GM19025 (cell line): Measurements from ENCODE around the gene FKBP10.
"Not testable (repeated sequence)": the region's sequence is repeated elsewhere in the genome, so short reads cannot be mapped to it uniquely, and the experiment has no call there.

Experiments
- ATAC-seq: cut with Tn5 transposase; IDR thresholded peaks from one replicate; pipeline ENCODE4 v1.9.1; 2021; ENCODE audit warnings: mild to moderate bottlenecking, low read depth, moderate library complexity; ENCODE audit not compliant: unreplicated experiment

Gene FKBP10

DNA sequence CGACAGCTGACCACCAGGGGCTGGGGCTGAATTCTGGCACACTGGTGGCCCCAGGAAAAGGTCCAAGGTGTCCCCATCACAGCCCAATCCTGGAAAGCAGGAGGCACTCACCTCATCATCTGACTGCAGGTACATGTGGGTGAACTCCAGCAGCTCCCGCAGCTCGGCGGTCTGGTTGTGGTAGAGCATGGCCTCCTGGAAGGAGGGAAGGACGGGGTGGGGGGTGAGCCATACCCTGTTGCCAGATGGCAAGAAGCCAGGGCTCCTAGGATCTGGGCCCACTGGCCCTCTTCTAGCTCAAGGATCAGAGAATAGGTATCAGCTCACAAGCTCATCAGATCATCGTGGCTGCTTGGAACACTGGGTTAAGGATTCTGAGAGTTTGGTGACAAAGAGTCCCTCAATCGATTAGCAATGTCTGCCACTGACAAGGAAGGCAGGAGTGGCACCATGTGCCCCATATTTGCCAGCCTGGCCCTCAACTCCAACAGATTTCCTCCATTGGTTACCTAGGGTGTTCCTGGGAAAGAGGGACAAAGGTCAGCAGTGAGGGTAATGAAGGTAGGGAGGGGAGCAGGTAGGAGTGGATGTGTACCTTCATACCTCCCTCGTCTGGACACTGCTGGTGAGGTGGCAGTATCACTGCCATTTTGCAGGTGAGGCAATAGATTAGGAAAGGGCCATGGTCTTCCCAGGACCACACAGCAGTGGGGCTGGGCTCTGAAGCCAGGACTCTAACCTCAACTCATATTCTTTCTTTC lies 5.9 kb upstream of the FKBP10 start:
- no peak for ATAC-seq

GRCh38 chr17:41810659-41811548 lies 1.9 kb upstream of the FKBP10 start:
- no peak for ATAC-seq

- ATAC-seq, result no peak
Measured at GRCh38 chr17:41811549-41812380, 1.0 kb upstream of the FKBP10 start, which contains the start of gene P3H4. TSS of gene P3H4 (minus strand) at chr17:41811949. CDS start at chr17:41811915, 34 bp downstream.

DNA sequence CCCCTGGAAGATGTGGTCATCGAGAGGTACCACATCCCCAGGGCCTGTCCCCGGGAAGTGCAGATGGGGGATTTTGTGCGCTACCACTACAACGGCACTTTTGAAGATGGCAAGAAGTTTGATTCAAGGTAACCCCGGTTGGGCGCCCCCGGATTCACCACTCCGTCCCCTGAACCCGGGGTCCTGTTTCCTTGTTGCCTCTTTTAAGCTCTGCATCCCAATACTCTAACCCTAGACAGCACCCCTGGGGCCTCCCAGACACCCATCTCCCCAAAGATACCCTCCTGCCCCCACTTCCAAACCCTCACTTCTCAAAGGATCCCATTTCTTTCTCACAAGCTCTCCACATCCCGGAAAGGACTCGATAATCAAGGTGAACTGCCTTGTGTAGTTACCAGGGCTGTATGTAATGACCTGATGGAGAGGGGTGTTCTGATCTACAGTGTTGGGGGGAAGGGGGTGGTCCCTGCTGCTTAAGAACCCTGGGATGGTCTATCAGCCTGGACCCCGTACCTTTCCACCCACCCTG lies 412 bp downstream of the FKBP10 start:
- ATAC-seq, result no peak

- ATAC-seq, result no peak
Measured at GRCh38 chr17:41813699-41814124, 908 bp downstream of the FKBP10 start.

DNA sequence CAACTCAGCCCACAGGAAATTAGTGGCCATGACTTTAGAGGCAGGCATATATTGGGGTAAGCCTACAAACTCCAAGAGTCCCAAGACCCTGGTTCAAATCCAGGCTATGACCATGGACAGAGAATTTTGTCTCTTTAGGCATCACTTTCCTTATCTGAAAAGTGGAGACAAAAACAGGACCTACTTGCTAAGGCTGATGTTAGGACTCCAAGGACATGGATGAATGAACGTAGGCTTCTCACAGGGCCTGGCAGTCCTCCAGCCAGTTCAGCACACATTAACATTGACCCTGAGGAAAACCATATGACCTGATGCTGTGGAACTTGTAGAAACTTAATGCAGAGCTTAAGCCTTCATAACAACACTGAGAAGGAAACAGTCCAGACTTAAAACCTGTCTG lies 1.4 kb downstream of the FKBP10 start:
- ATAC-seq, result no peak

GRCh38 chr17:41816637-41817320 lies 4.0 kb downstream of the FKBP10 start:
- ATAC-seq, result no peak

GRCh38 chr17:41818024-41818423 lies 5.2 kb downstream of the FKBP10 start:
- no peak for ATAC-seq

- no peak for ATAC-seq
Measured at GRCh38 chr17:41821776-41822175, 9.0 kb downstream of the FKBP10 start.

- ATAC-seq, result no peak
Measured at GRCh38 chr17:41822216-41823140, 9.7 kb downstream of the FKBP10 start.

GRCh38 chr17:41823141-41823524 lies 10.3 kb downstream of the FKBP10 start:
- no peak for ATAC-seq

DNA sequence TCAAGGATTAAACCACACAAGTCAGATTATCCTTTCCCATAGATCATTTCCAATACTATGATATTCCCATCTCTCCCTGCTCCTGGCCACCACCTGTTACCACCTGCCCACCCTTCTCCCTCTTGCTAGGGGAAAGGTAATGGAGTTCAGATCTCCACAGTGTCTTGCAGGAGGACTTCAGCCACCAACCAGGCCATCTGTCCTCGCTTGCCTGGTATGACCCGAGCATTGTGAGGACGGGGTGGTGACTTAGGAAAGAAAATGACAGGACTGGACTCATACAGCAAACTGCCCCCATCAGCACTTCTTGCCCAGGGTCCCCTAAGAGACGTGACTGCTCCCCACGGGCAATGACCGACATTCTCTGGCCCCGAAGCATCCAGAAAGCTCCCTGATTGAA lies 10.8 kb downstream of the FKBP10 start:
- no peak for ATAC-seq

DNA sequence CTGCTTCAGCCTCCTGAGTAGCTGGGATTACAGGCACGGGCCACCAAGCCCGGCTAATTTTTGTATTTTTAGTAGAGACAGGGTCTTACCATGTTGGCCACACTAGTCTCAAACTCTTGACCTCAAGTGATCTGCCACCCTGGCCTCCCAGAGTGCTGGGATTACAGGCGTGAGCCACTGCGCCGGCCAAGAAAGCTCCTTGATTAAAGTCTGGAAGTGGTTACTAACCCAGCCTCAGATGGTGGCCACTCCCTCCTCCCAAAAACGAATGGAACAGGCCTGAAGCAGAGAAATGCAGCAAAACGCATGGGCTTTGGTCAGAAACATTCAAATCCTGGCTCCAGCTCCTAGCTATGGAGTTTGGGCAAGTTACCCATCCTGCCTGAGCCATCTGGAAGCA lies 11.3 kb downstream of the FKBP10 start:
- no peak for ATAC-seq

- no peak for ATAC-seq
Measured at GRCh38 chr17:41825175-41825845, 12.5 kb downstream of the FKBP10 start.

DNA sequence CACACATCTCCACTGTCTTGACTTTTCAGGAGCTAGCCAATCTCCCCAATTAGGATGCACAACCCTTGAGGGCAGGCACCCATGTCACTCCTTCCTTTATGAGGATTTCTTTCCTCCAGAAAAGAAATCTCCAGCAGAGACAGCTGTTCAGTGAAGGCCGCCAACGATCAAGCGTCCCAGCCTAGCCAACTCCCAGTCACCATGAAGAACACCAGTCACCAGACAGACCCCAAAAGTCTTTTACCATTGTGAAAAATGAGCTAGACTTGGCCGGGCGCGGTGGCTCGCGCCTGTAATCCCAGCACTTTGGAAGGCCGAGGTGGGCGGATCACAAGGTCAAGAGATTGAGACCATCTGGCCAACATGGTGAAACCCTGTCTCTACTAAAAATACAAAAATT lies 17.2 kb downstream of the FKBP10 start:
- ATAC-seq, result not testable (repeated sequence)

DNA sequence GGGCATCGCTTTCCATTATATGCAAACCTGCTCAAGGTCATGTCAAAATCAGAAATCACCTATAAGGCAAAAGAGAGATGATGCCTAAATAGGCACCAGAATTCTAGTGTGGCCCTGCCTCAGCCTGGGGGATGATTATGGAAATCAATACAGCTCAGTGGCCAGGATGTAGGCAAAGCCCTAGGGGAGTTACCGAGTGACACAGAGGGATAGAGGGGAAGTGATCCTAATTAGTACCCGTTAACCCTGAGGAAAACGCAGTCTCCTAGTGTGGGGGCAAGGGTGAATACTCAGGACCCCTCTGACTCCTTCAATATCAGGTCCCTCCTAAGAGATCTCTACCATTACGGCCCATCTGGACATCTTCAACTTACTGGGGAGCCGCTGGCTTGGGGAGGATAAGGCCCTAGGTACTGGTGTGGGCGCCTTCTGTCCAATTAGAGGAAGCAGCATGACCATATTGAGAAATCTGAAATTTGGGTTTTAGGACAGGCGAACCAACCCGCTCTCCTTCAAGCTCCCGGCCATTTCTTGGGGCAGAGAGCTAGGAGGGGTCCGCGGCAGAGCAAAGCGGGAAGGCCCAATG lies 22.5 kb downstream of the FKBP10 start:
- ATAC-seq, result no peak

GRCh38 chr17:41835800-41836549 lies 23.2 kb downstream of the FKBP10 start, which contains the start of gene NT5C3B:
TSS of gene NT5C3B (minus strand) at chr17:41836232. CDS start at chr17:41836193, 39 bp downstream.
- ATAC-seq, result no peak
